Cardiac septum (tissue), 1 donor: ENCODE measurements around the gene SGCG. TPM values are rescaled to one million over a fixed set of nuclear protein-coding genes. Genes with fewer than 3 reads are reported as not detected.

Source experiments
- DNase-seq: peaks from one replicate; pipeline ENCODE4 v3.0.0-alpha.2; 2020; ENCODE audit warnings: low spot score
- intact Hi-C: fragments of 100-400 bp; cut with DNase I; formaldehyde crosslinking; loops from one replicate; pipeline ENCODE4 v1.14.0; 2022
- total RNA-seq: library from RNA; stranded (reverse); fragmentation: NEBNext Ultra II Directional; extraction: Animal tissue kit (Norgen Biotek cat#: 25700); gene quantifications from one replicate; pipeline ENCODE4 v1.2.1, GENCODE V29; 2021
- donor health status: DM: no; HTN: no; CAD: no.

SGCG gene
- total RNA-seq, 1 donor from 2014 or later, result 81.7 TPM

- no peak for DNase-seq
- intact Hi-C loops, result loop anchor here (10.0 kb wide), 2 partner anchors 188 to 332 kb away; partner anchors contain the start of gene SGCG
Measured at GRCh38 chr13:23372264-23372906, 191.6 kb downstream of the SGCG start.
